Liver (tissue), 9 donors: ENCODE results near the gene HOXB2. TPM values are rescaled to one million over a fixed set of nuclear protein-coding genes. Genes with fewer than 3 reads are reported as not detected.
A peak's percentile ranks its signal among the peaks of the same experiment; 100 is the strongest.

ENCODE experiments used
- DNase-seq: peaks from one replicate; pipeline ENCODE4 v3.0.0-alpha.2; 2017; ENCODE audit warnings: low spot score
- H3K27ac ChIP-seq, 2 donors: one replicate each; pipeline ENCODE4 v1.7.0; 2013; ENCODE audit warnings: inconsistent platforms in 2 of 2, low read length in 2 of 2, control low read depth in 1 of 2, low read depth in 1 of 2, mild to moderate bottlenecking in 1 of 2
- H3K27me3 ChIP-seq, 4 donors: one replicate each; pipeline versions ENCODE4 v1.6.1 to v1.7.0; 2013; ENCODE audit warnings: low read length in 3 of 4, inconsistent platforms in 1 of 4, mild to moderate bottlenecking in 1 of 4, moderate library complexity in 1 of 4; ENCODE audit not compliant: control insufficient read depth in 4 of 4, insufficient read depth in 4 of 4
- H3K36me3 ChIP-seq, 4 donors: one replicate each; pipeline versions ENCODE4 v1.6.1 to v1.7.0; 2013; ENCODE audit warnings: low read length in 3 of 4, mild to moderate bottlenecking in 3 of 4, low read depth in 1 of 4, moderate library complexity in 1 of 4; ENCODE audit not compliant: control insufficient read depth in 4 of 4, insufficient read depth in 3 of 4
- H3K4me1 ChIP-seq, 4 donors: one replicate each; pipeline versions ENCODE4 v1.6.1 to v1.7.0; 2013; ENCODE audit warnings: low read length in 3 of 4, mild to moderate bottlenecking in 3 of 4, moderate library complexity in 1 of 4; ENCODE audit not compliant: control insufficient read depth in 4 of 4, insufficient read depth in 4 of 4
- H3K4me3 ChIP-seq, 3 donors: one replicate each; pipeline versions ENCODE4 v1.6.1 to v1.7.0; 2013; ENCODE audit warnings: low read length in 3 of 3, control low read depth in 1 of 3, low read depth in 1 of 3, mild to moderate bottlenecking in 1 of 3
- H3K9ac ChIP-seq, 2 donors: one replicate each; pipeline ENCODE4 v1.7.0; 2013; ENCODE audit warnings: low read length in 2 of 2, mild to moderate bottlenecking in 2 of 2, moderate library complexity in 2 of 2, control low read depth in 1 of 2, low read depth in 1 of 2
- H3K9me3 ChIP-seq, 4 donors: one replicate each; pipeline versions ENCODE4 v1.6.1 to v1.7.0; 2013; ENCODE audit warnings: low read length in 3 of 4; ENCODE audit not compliant: control insufficient read depth in 4 of 4
- ATF3 ChIP-seq: IDR thresholded peaks from 2 replicates; pipeline ENCODE4 v1.6.1; 2016; ENCODE audit warnings: antibody characterized with exemption
- FOXA1 ChIP-seq: IDR thresholded peaks from 2 replicates; pipeline ENCODE4 v1.6.1; 2016; ENCODE audit warnings: antibody characterized with exemption
- GABPA ChIP-seq, 2 donors: IDR thresholded peaks in 1 of 2; conservative IDR thresholded peaks in 1 of 2; 2 replicates each; pipeline ENCODE4 v1.6.1; 2016; ENCODE audit warnings: antibody characterized with exemption in 2 of 2, mild to moderate bottlenecking in 1 of 2, moderate library complexity in 1 of 2
- HNF4A ChIP-seq, 2 donors: conservative IDR thresholded peaks; 2 replicates each; pipeline ENCODE4 v1.6.1; 2016; ENCODE audit warnings: antibody characterized with exemption in 2 of 2, mild to moderate bottlenecking in 2 of 2
- HNF4G ChIP-seq: IDR thresholded peaks from 2 replicates; pipeline ENCODE4 v1.6.1; 2016; ENCODE audit warnings: antibody characterized with exemption
- JUND ChIP-seq, 2 donors: IDR thresholded peaks; 2 replicates each; pipeline ENCODE4 v1.6.1; 2016; ENCODE audit warnings: antibody characterized with exemption in 2 of 2
- MAX ChIP-seq: IDR thresholded peaks from 2 replicates; pipeline ENCODE4 v1.6.1; 2016; ENCODE audit warnings: antibody characterized with exemption
- RAD21 ChIP-seq, 2 donors: IDR thresholded peaks; 2 replicates each; pipeline ENCODE4 v1.6.1; 2016; ENCODE audit warnings: antibody characterized with exemption in 2 of 2, mild to moderate bottlenecking in 2 of 2
- REST ChIP-seq: IDR thresholded peaks from 2 replicates; pipeline ENCODE4 v1.6.1; 2016; ENCODE audit warnings: antibody characterized with exemption, mild to moderate bottlenecking
- SP1 ChIP-seq: IDR thresholded peaks from 2 replicates; pipeline ENCODE4 v1.6.1; 2018; ENCODE audit warnings: antibody characterized with exemption, mild to moderate bottlenecking
- ZBTB33 ChIP-seq: IDR thresholded peaks from 2 replicates; pipeline ENCODE4 v1.6.1; 2016; ENCODE audit warnings: antibody characterized with exemption
- WGBS: extraction: QIAGEN DNeasy Blood & Tissue Kit; methylation state at CpG from one replicate; pipeline ENCODE4 v1.1.7; 2013; 5-methylcytosine and 5-hydroxymethylcytosine counted together
- polyA plus RNA-seq, 2 donors: library from polyadenylated mRNA; stranded (reverse) in 1 of 2; unstranded in 1 of 2; fragments of 200-250 nt in 1 of 2; fragments of >200 nt in 1 of 2; fragmentation: Nextera tagmentation in 1 of 2; extraction: Ambion mirVana in 1 of 2; gene quantifications; one replicate each; pipeline versions ENCODE4 v1.2.1 to v1.2.3, GENCODE V29; 2013 to 2015
- total RNA-seq, 2 donors: library from RNA; depleted of rRNA; stranded (reverse); fragments of >200 nt; gene quantifications; one replicate each; pipeline ENCODE4 v1.2.3, GENCODE V29; 2014
- donor health status: healthy.
- donor health status: healthy.
- donor health status: healthy.
- donor health status: healthy.
- donor health status: healthy.

HOXB2 gene
- total and polyA plus RNA-seq, 4 donors = 0.67 to 2.5 (median 1.8) TPM

GRCh38 chr17:48593126-48593829, 48.4 kb upstream of the HOXB2 start, which contains the start of gene HOXB5:
HOXB5 (minus strand) TSS chr17:48593779; CDS start chr17:48593682, 97 bp downstream.
- no peak for DNase-seq
- H3K9me3 ChIP-seq = no peaks in the 10 kb centered on the region
- peaks cover 2 to 23% (median 4%) of the 10 kb centered on the region in 4 donors for H3K4me1 ChIP-seq
- no peaks in the 10 kb centered on the region for H3K36me3 ChIP-seq
- peaks cover 3 to 11% (median 5%) of the 10 kb centered on the region in 4 donors for H3K27me3 ChIP-seq
- TF ChIP-seq MAX = no peak
- no peak for TF ChIP-seq SP1
- no peak for TF ChIP-seq HNF4A (conservative IDR thresholded peaks at IDR 0.05)
- no peak for TF ChIP-seq HNF4G
- no peak for TF ChIP-seq ATF3
- no peak for TF ChIP-seq FOXA1
- TF ChIP-seq JUND (IDR thresholded peaks at IDR 0.05) = no peak
- no peak for TF ChIP-seq RAD21 (IDR thresholded peaks at IDR 0.05)
- 8% methylated on average over 50 of the region's 50 CpGs for WGBS
- peak within 1 kb of the TSS in 1 of 3 donors; percentile 25 for H3K4me3 ChIP-seq
- no peak within 1 kb of the TSS for H3K9ac ChIP-seq
- H3K27ac ChIP-seq = peak within 1 kb of the TSS; percentile 1 to 51

- Histone ChIP-seq H3K27ac (no peak overlapping the region), H3K9me3 (no peaks in the 10 kb centered on the region), H3K27me3 (peaks cover 3 to 11% (median 5%) of the 10 kb centered on the region in 4 donors), H3K36me3 (no peaks in the 10 kb centered on the region), H3K9ac (no peak overlapping the region), H3K4me3 (peak overlapping the region in 1 of 3 donors; percentile 25), H3K4me1 (peaks cover 1 to 17% (median 2%) of the 10 kb centered on the region in 4 donors)
- no peak for DNase-seq
- TF ChIP-seq REST (no peak), ATF3 (no peak), RAD21 (IDR thresholded peaks at IDR 0.05) (no peak), GABPA (IDR thresholded peaks at IDR 0.05 in 1 of 2, conservative IDR thresholded peaks at IDR 0.05 in 1 of 2) (no peak), ZBTB33 (no peak)
- 16% methylated on average over 14 of the region's 14 CpGs for WGBS
Observed at GRCh38 chr17:48592577-48592976, 47.7 kb upstream of the HOXB2 start.
